ENCODE measurements around the gene EXOG.

DNA sequence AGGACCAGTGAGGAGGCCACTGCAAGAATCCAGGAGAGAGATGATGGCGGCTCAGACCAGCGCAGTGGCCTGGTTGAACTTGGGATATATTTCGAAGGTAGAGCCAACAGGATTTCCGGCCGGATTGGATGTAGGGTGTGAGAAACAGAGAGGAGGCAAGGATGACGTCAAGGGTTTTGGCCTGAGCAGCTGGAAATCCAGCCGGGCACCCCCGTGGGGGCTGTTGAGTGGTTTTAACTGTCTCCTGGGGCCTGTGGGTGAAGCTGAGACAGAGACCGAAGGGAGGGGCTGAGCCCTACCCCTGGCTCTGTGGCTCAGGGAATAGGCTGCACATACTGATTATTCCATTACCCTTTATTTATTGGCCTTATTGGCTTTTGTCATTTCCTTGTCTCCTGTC lies 45.7 kb downstream of the EXOG start:
- TF ChIP-seq RARB (CRISPR knock-in tag; IDR thresholded peaks at IDR 0.05) = no peak
- TF ChIP-seq, protein P1, sequence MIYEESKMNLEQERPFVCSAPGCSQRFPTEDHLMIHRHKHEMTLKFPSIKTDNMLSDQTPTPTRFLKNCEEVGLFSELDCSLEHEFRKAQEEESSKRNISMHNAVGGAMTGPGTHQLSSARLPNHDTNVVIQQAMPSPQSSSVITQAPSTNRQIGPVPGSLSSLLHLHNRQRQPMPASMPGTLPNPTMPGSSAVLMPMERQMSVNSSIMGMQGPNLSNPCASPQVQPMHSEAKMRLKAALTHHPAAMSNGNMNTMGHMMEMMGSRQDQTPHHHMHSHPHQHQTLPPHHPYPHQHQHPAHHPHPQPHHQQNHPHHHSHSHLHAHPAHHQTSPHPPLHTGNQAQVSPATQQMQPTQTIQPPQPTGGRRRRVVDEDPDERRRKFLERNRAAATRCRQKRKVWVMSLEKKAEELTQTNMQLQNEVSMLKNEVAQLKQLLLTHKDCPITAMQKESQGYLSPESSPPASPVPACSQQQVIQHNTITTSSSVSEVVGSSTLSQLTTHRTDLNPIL (CRISPR knock-in tag; IDR thresholded peaks at IDR 0.05; ENCODE audit: low read depth) = no peak
- TF ChIP-seq ZFP3 (CRISPR knock-in tag; IDR thresholded peaks at IDR 0.05) = no peak
- no peak for TF ChIP-seq TCF4 (CRISPR knock-in tag; IDR thresholded peaks at IDR 0.05; ENCODE audit: borderline replicate concordance)
- TF ChIP-seq CSDC2 (CRISPR knock-in tag; IDR thresholded peaks at IDR 0.05) = no peak
- no peak for TF ChIP-seq ZFP30 (CRISPR knock-in tag; IDR thresholded peaks at IDR 0.05)
- TF ChIP-seq ZNF565 (CRISPR knock-in tag; conservative IDR thresholded peaks at IDR 0.05; ENCODE audit: low read depth) = no peak

All from SK-N-SH treated with all-trans-retinoic acid at 6 μM for 48 hours (cell line).